Measurements from ENCODE around the gene CLSTN2. TPM values are rescaled to one million over a fixed set of nuclear protein-coding genes. Genes with fewer than 3 reads are reported as not detected.

The CLSTN2 gene
- total RNA-seq, 1 experiment from 2014 or later, result 0.02 TPM

GRCh38 chr3:140501770-140502364, 566.9 kb downstream of the CLSTN2 start:
- no peak overlapping the region for H2AFZ ChIP-seq (ENCODE audit: low read depth, low read length, poor library complexity, severe bottlenecking)
- BruUV-seq (replicated peaks), result no TSS peak
- no peak for DNase-seq (ENCODE audit: low read depth, low spot score)
- H3K9me2 ChIP-seq (ENCODE audit: insufficient read depth), result no peaks in the 10 kb centered on the region
- no peak overlapping the region for H3K4me2 ChIP-seq (ENCODE audit: low read length)
- no peaks in the 10 kb centered on the region for H3K4me1 ChIP-seq (ENCODE audit: control insufficient read depth in 1 of 2, insufficient read depth in 2 of 2, low read length in 2 of 2)
- no peak overlapping the region for H3K27ac ChIP-seq (ENCODE audit: low read depth, low read length)
- ATAC-seq, result no peak
- TF ChIP-seq CTCF (IDR thresholded peaks at IDR 0.05 in 2 of 3, conservative IDR thresholded peaks at IDR 0.05 in 1 of 3; ENCODE audit: borderline replicate concordance in 1 of 3, insufficient read depth in 1 of 3, low read depth in 2 of 3, low read length in 2 of 3) (no peak), SIN3A (IDR thresholded peaks at IDR 0.05; ENCODE audit: low read depth) (no peak), ZNF274 (IDR thresholded peaks at IDR 0.05; ENCODE audit: low read depth, low read length) (no peak), CEBPB (IDR thresholded peaks at IDR 0.05; ENCODE audit: low read depth) (no peak)
- intact Hi-C loops (cut with micrococcal nuclease), result no loop called here
- peaks cover 45% of the 10 kb centered on the region for H3K27me3 ChIP-seq (ENCODE audit: insufficient read depth, low read length)
- H3K79me2 ChIP-seq (ENCODE audit: insufficient read depth, low read length), result no peaks in the 10 kb centered on the region
- H3K9ac ChIP-seq (ENCODE audit: low read length), result no peak overlapping the region
- no peak overlapping the region for H3K4me3 ChIP-seq (replicated peaks in 1 of 2; ENCODE audit: low read depth in 1 of 2, low read length in 2 of 2)
- ChIA-PET RAD21 (ENCODE audit: low non-redundant PET in 1 of 2, low total read pairs in 2 of 2, uncharacterized antibody in 2 of 2, unreplicated experiment in 2 of 2) (no interaction called here), CTCF (interaction anchor here (1.0 kb wide), 1 partner anchor 373 kb away, joined by 3 read pairs; no protein-coding TSS in a partner anchor), POLR2A (no interaction called here)
- no peaks in the 10 kb centered on the region for H3K9me3 ChIP-seq (ENCODE audit: control insufficient read depth in 1 of 2, insufficient read depth in 1 of 2, low read depth in 1 of 2, low read length in 2 of 2)
- H3K36me3 ChIP-seq (ENCODE audit: control insufficient read depth in 1 of 2, insufficient read depth in 2 of 2, low read length in 2 of 2), result no peaks in the 10 kb centered on the region
- no peaks in the 10 kb centered on the region for H4K20me1 ChIP-seq (ENCODE audit: insufficient read depth)

- BruUV-seq (replicated peaks), result no TSS peak
- ATAC-seq, result no peak
- H2AFZ ChIP-seq (ENCODE audit: low read depth, low read length, poor library complexity, severe bottlenecking), result no peak overlapping the region
- TF ChIP-seq SP1 (IDR thresholded peaks at IDR 0.05; ENCODE audit: low read depth) (no peak), ZFX (IDR thresholded peaks at IDR 0.05) (no peak), SIN3A (IDR thresholded peaks at IDR 0.05; ENCODE audit: low read depth) (no peak), RAD21 (IDR thresholded peaks at IDR 0.05; ENCODE audit: low read depth) (no peak), CTCF (IDR thresholded peaks at IDR 0.05 in 2 of 3, conservative IDR thresholded peaks at IDR 0.05 in 1 of 3; ENCODE audit: borderline replicate concordance in 1 of 3, insufficient read depth in 1 of 3, low read depth in 2 of 3, low read length in 2 of 3) (no peak), ATF3 (IDR thresholded peaks at IDR 0.05) (no peak), EZH2 (IDR thresholded peaks at IDR 0.05) (no peak), EZH2phosphoT487 (IDR thresholded peaks at IDR 0.05; ENCODE audit: borderline replicate concordance) (no peak), ELF1 (IDR thresholded peaks at IDR 0.05; ENCODE audit: borderline replicate concordance, low read depth) (no peak), JUND (IDR thresholded peaks at IDR 0.05) (no peak), MAX (IDR thresholded peaks at IDR 0.05) (no peak), FOSL1 (IDR thresholded peaks at IDR 0.05; ENCODE audit: low read depth) (no peak), SRF (IDR thresholded peaks at IDR 0.05; ENCODE audit: low read depth) (no peak), EGR1 (IDR thresholded peaks at IDR 0.05; ENCODE audit: low read depth) (no peak)
Measured at GRCh38 chr3:140505213-140505612, 570.2 kb downstream of the CLSTN2 start.

More at GRCh38 chr3:140505213-140505612, 570.2 kb downstream of the CLSTN2 start:
- peaks cover 70% of the 10 kb centered on the region for H3K27me3 ChIP-seq (ENCODE audit: insufficient read depth, low read length)
- no peaks in the 10 kb centered on the region for H3K9me3 ChIP-seq (ENCODE audit: control insufficient read depth in 1 of 2, insufficient read depth in 1 of 2, low read depth in 1 of 2, low read length in 2 of 2)
- no peaks in the 10 kb centered on the region for H3K9me2 ChIP-seq (ENCODE audit: insufficient read depth)
- H3K4me1 ChIP-seq (ENCODE audit: control insufficient read depth in 1 of 2, insufficient read depth in 2 of 2, low read length in 2 of 2), result no peaks in the 10 kb centered on the region
- no peak overlapping the region for H3K4me2 ChIP-seq (ENCODE audit: low read length)
- RAD21 ChIA-PET (ENCODE audit: low non-redundant PET in 1 of 2, low total read pairs in 2 of 2, uncharacterized antibody in 2 of 2, unreplicated experiment in 2 of 2), result no interaction called here
- intact Hi-C loops (cut with micrococcal nuclease), result no loop called here
- no peak overlapping the region for H3K27ac ChIP-seq (ENCODE audit: low read depth, low read length)
- H3K4me3 ChIP-seq (replicated peaks in 1 of 2; ENCODE audit: low read depth in 1 of 2, low read length in 2 of 2), result no peak overlapping the region
- H4K20me1 ChIP-seq (ENCODE audit: insufficient read depth), result no peaks in the 10 kb centered on the region
- POLR2A ChIA-PET, result no interaction called here
- CTCF ChIA-PET, result no interaction called here
- H3K9ac ChIP-seq (ENCODE audit: low read length), result no peak overlapping the region
- H3K79me2 ChIP-seq (ENCODE audit: insufficient read depth, low read length), result no peaks in the 10 kb centered on the region
- no peaks in the 10 kb centered on the region for H3K36me3 ChIP-seq (ENCODE audit: control insufficient read depth in 1 of 2, insufficient read depth in 2 of 2, low read length in 2 of 2)
- DNase-seq (ENCODE audit: low read depth, low spot score), result no peak

All from HCT116 (cell line).